ENCODE results near the gene BNC1.

- TF ChIP-seq POLR2AphosphoS5 (IDR thresholded peaks at IDR 0.05; ENCODE audit: borderline replicate concordance, low read depth, low read length) (no peak), EZH2 (IDR thresholded peaks at IDR 0.05) (no peak)
These were observed 33.6 kb upstream of the BNC1 start for GRCh38 chr15:83318036-83318435.
